ENCODE measurements around the gene TXK.
A peak's percentile ranks its signal among the peaks of the same experiment; 100 is the strongest.

TXK gene

GRCh38 chr4:48021100-48021499 is 113.0 kb downstream of the TXK start:
- DNase-seq (ENCODE audit: low read depth in 2 of 2): no peak

DNA sequence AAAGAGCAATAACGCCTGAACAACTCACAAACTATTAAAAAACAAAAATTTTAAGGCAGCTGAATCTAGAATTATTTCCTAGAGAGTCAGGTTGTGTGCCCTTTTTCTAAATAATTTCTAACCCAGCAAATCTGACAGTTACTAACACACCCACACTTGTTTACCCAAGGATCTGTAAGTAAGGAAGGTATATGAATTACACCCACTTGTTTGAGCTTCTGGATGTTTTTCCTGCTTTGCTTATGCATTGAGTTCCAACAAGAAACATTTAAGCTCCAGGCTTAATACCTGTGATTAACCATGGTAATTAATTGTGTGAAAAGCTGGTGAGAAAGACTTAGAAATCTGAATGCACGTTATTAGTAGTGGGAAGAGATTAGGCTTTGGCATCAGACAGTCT is 115.9 kb downstream of the TXK start:
- no peak for DNase-seq (ENCODE audit: low read depth in 2 of 2)

GRCh38 chr4:48017108-48017571 is 116.9 kb downstream of the TXK start:
- peak; percentile 27 to 29 for DNase-seq (ENCODE audit: low read depth in 2 of 2)

Data from stimulated activated CD8-positive, alpha-beta memory T cell treated with anti-CD3 and anti-CD28 coated beads, Interleukin-15, amount 100 ng/mL, for 4 hours (primary cell).